GM18861 (cell line): ENCODE data around the gene SP9.

Experiments used
- ATAC-seq: cut with Tn5 transposase; IDR thresholded peaks from one replicate; pipeline ENCODE4 v1.9.1; 2021; ENCODE audit not compliant: unreplicated experiment

Gene SP9

GRCh38 chr2:174333372-174334277, 1.1 kb upstream of the SP9 start:
- ATAC-seq, result no peak

- no peak for ATAC-seq
These were observed 457 bp upstream of the SP9 start for GRCh38 chr2:174334278-174334715.

- no peak for ATAC-seq
These were observed 667 bp downstream of the SP9 start for GRCh38 chr2:174335254-174335987.

GRCh38 chr2:174335988-174336500, 1.3 kb downstream of the SP9 start:
- ATAC-seq, result no peak

- no peak for ATAC-seq
These were observed 2.0 kb downstream of the SP9 start for GRCh38 chr2:174336501-174337336.

- ATAC-seq, result no peak
These were observed 2.8 kb downstream of the SP9 start for GRCh38 chr2:174337337-174338146.

- no peak for ATAC-seq
These were observed 3.4 kb downstream of the SP9 start for GRCh38 chr2:174338147-174338605.

- ATAC-seq, result no peak
These were observed 4.2 kb downstream of the SP9 start for GRCh38 chr2:174338671-174339560.

- no peak for ATAC-seq
These were observed 5.0 kb downstream of the SP9 start for GRCh38 chr2:174339561-174340399.

GRCh38 chr2:174340400-174341292, 5.9 kb downstream of the SP9 start:
- ATAC-seq, result no peak

GRCh38 chr2:174341293-174341994, 6.7 kb downstream of the SP9 start:
- ATAC-seq, result peak; percentile 50

GRCh38 chr2:174341995-174342685, 7.4 kb downstream of the SP9 start:
- no peak for ATAC-seq

GRCh38 chr2:174342686-174343342, 8.1 kb downstream of the SP9 start:
- no peak for ATAC-seq

GRCh38 chr2:174343343-174343622, 8.5 kb downstream of the SP9 start:
- ATAC-seq, result no peak

GRCh38 chr2:174343623-174344455, 9.1 kb downstream of the SP9 start:
- no peak for ATAC-seq
